HG02885 (cell line): ENCODE measurements around the gene IL2RA.

Source experiments
- ATAC-seq: cut with Tn5 transposase; IDR thresholded peaks from one replicate; pipeline ENCODE4 v1.9.1; 2021; ENCODE audit warnings: mild to moderate bottlenecking; ENCODE audit not compliant: unreplicated experiment, poor library complexity

IL2RA gene

GRCh38 chr10:6061056-6061455, 1.1 kb downstream of the IL2RA start:
- no peak for ATAC-seq

GRCh38 chr10:6059506-6059905, 2.7 kb downstream of the IL2RA start:
- ATAC-seq, result no peak

- ATAC-seq, result peak; percentile 50
These were observed 3.3 kb downstream of the IL2RA start for GRCh38 chr10:6058682-6059475.

- no peak for ATAC-seq
These were observed 5.6 kb downstream of the IL2RA start for GRCh38 chr10:6056411-6057135.

- no peak for ATAC-seq
These were observed 6.2 kb downstream of the IL2RA start for GRCh38 chr10:6055929-6056328.

- ATAC-seq, result no peak
These were observed 7.3 kb downstream of the IL2RA start for GRCh38 chr10:6054884-6055283.

- no peak for ATAC-seq
These were observed 8.1 kb downstream of the IL2RA start for GRCh38 chr10:6053816-6054631.

- no peak for ATAC-seq
These were observed 8.9 kb downstream of the IL2RA start for GRCh38 chr10:6053303-6053702.

- ATAC-seq, result peak; percentile 26
These were observed 9.6 kb downstream of the IL2RA start for GRCh38 chr10:6052247-6053221.

GRCh38 chr10:6050801-6051445, 11.2 kb downstream of the IL2RA start:
- ATAC-seq, result peak; percentile 81

- no peak for ATAC-seq
These were observed 13.2 kb downstream of the IL2RA start for GRCh38 chr10:6049031-6049400.

- ATAC-seq, result no peak
These were observed 13.7 kb downstream of the IL2RA start for GRCh38 chr10:6048281-6049030.

- ATAC-seq, result no peak
These were observed 14.3 kb downstream of the IL2RA start for GRCh38 chr10:6047847-6048246.

GRCh38 chr10:6046773-6047611, 15.2 kb downstream of the IL2RA start:
- ATAC-seq, result no peak

- no peak for ATAC-seq
These were observed 16.0 kb downstream of the IL2RA start for GRCh38 chr10:6045878-6046772.

- ATAC-seq, result no peak
These were observed 16.8 kb downstream of the IL2RA start for GRCh38 chr10:6045314-6045848.
